8988T (cell line): ENCODE results near the gene PLA2G4A.
"Not testable (repeated sequence)": the region's sequence is repeated elsewhere in the genome, so short reads cannot be mapped to it uniquely, and the experiment has no call there.

Source experiments
- DNase-seq: peaks from one replicate; pipeline ENCODE4 v3.0.0; 2011

PLA2G4A gene

DNA sequence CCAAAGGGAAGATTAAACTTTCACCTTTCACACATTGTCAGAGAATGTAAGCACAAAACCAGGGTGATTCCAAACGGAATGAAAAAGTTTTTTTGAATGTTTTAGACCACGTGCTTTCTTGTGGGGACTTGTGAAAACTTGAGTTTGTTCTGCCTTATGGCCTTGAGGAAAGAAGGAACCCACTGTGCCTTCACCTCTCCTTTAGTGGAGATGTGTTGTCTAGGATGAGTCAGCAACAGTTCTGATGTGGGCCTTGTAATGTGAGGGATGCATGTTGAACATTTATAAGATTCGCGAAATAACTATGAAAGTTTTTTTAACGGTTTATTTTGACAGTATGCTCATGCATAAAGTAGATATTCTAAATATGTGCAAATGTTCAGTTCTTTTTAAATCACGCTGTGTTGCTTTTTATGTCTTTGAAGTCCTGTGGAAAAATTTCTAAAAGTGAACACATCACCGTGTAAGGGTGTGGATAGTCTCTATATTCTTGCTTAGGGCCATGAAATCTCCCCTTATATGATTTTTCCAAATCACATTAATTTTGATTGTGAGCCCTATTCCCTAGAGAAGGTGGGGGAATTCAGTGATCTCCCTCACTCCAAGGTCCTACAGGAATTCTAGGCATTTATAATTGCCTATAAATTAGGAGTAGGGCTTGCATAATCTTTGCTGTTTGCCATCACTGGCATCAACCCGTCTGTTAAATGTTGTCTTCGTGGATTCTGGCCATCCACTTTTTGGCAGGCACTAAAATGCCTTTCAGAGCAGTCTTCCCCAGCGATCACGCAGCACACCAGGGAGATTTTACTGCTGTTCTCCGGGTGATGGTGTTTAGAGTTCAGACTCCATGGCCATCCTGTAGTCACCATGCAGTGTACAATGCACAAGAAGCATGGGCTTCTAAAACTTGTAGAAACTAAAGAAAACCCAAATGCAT, 47.4 kb downstream of the PLA2G4A start:
- DNase-seq: no peak

DNA sequence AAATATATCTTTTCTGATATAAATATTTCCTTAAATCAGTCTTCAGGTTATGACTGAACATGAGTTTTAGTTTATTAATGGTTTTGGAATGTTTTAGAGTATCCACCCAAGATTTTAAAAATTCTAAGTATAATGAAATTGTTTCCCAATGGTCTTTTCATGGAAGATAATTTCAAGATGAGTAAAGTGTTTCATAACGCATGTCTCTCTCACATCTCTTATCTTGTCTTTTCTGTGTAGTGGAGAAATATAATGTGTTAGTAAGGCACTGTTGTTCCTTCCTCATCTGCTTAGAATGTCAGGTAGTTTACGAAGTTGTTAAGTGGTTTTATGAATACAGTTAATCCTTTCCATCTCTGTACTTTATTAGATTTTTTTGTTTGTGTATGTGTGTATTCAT, 49.6 kb downstream of the PLA2G4A start:
- DNase-seq: no peak

DNA sequence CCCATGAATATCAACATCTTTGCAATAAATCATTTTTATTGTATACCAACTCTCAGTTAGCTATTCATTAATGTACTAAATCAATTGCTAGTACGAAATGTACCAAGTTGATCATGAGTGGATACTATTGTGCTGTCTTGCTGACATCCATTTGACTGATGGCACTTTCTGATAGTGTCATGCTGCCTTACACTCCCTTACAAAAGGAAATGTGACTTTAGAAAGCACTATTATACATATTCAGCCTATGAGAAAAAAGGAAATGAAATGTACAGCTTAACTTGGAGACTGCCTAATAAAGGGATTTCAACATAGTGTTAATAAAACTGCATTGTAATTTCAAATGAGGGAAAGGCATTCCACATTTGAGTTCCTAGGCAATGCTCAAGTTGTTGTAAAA, 52.2 kb downstream of the PLA2G4A start:
- no peak for DNase-seq

DNA sequence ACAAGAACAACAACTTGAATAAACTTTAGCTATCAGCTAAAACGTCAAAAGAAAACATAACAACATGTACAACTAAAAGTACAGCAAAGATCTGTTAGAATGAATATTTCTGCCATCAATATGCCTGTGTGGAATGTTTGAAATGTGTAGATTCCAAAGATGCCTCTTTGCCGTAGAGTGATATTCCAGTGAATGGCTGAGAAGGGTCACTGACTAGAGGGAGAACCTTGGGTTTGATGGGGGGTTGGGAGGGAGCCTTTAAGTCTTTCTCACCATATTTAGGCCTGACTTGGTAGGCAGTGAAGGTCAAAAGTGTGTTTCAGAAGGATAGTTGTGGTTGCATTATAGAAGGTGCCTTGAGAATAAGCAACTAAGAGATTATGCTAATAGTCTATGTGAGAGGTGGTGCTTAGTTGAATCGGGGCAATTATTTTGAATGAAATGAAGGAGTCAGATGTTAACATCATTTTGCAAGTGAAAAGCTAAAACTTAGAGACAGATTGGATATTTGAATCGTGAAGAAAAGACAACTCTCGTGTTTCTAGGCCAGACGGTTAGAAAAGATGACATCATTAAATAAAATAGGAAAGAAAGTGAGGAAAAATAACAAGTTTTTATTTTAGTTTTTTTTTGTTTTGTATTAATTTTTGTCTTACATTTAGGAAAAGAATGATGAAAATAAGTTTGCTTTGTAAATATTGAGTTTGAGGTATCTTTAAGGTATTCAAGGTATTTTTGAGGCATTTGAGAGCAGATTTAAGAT, 53.8 kb downstream of the PLA2G4A start:
- no peak for DNase-seq

DNA sequence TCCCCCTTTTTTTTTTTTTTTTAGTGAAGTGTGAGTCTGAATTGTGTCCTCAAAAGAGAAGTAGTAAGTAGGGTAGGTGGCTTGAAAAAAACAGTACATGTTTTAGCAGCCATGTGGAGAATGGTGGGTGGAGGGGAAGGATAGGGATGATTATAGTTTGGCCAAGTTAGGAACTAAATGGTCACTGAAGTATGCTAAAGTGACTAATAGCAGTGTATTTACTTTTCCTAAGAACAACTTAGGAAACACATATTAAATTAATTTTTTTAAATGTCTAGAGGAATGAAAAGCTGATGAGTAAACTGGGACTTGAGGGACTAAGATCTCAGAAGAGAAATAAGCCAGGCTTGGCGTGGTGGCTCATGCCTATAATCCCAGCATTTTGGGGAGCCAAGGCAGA, 55.5 kb downstream of the PLA2G4A start:
- DNase-seq: no peak

DNA sequence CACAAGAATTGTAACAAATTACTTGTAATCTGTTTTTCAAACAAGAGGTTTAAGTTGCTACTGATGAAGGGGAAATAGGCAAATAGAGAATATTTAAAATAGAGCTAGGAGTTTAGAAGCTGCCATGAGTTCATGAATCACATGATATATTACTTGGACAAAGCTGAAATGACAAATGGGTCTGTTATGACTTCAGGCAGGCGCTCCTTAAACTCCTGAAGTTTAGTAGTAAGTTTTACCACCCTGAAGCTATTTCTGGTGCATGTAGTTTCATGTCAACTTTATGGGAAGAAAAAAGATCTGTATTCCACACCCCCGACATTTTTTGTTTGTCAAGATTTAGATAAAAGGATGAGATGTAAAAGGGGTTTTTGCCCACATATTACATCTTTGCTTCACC, 58.5 kb downstream of the PLA2G4A start:
- no peak for DNase-seq

DNA sequence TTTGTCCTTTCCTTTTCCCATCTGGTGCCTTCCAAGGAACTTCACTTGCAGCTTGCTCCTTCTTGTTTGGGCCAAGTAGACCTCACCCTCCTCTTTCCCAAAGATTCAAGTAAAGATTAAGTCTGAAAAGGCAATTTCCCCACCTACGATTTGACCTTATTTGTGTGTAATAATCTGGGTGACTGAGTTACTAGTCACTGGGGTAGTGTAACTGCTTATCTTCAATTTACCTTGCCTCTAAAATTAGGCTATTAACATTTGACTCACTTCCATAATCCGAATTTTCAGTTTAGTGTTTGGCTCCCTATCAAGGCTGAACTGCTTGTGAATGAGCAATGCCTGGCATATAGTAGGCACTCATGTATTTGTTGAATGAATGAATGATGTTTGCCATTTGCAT, 59.6 kb downstream of the PLA2G4A start:
- DNase-seq: no peak

DNA sequence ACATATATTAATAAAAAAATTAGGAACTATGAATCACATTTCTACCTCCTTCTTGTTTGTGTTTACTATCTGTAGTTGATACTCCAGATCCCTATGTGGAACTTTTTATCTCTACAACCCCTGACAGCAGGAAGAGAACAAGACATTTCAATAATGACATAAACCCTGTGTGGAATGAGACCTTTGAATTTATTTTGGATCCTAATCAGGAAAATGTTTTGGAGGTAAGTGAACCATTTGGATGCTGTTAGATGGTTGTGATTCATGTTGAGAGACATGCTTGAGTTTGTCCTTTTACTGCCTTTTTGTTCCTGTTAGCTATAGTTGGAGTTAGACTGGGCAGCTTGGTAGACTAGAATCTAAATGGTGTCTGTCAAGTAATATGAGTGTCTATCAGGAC, 64.2 kb downstream of the PLA2G4A start:
- no peak for DNase-seq

DNA sequence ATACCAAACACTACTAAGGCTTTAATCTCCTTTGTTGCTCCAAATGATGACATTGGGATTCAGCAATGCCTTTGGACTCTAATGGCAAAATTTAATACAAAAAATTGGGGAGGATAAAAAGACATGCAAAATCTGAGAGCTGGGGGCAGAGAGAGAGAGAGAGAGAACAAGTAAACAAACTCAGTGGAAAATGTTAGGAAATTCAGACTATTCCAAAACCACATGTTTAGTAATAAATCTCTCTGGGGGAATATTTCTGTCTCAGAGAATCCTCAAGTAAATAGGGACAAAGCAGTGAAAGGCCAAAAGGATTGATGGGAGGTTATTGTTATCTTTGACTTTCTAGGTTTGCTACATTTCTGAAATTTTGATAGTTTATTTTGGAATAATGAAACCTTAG, 65.7 kb downstream of the PLA2G4A start:
- no peak for DNase-seq

DNA sequence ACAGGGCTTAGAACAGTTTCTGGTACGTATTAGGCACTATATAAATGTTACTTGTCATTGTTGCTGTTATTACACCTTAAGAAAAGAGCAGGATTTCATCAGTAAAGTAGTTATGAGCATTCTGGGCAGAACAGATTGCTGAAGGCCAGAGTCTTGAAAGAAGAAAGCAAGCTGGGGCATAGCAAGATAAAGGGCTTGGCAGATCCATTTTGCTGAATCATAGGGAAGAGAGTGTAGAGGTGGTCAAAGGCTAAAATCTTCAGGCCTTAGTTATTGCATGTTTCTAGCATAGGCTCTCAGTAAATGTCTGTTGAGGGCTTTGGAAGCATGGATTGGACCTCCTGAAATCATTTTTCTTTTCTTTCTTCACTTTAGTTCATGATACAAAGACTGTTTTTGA, 67.5 kb downstream of the PLA2G4A start:
- no peak for DNase-seq

DNA sequence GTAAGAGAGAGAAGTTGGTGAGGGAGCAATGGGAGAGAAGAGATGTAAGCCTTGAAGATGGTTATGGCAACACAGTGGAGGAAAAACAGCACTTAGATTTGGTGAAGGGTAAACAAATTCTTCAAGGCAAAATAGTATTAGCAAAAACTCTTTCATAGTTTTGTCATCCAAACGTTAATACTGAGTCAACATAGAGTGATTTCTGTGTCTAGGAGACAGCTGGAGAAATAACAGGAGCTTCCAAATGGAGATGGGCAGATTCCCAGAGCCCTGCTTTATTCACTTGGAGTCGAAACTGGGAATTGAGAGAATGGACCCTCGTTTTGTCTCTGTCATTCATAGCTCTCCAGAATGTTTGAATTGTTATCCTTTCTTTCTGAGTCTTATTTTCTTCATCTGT, 68.3 kb downstream of the PLA2G4A start:
- DNase-seq: no peak

DNA sequence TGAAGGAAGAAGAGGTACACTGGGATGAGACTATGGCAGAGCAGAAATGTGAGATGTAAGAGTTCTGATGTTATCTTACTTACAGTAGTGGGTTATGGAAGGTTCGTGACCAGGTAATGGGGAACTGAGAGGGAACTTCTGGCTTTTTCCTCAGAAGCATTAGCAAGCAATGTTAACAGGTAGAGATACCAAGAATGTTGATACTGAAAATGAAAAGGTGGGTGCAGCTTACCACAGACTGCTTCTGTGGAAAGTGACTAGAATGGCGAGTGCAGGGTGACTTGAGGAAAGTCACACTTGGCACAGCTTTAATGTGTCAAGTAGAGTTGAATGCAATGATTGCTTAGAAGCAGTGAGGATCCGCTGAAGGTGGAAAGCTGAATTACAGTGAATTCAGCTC, 70.8 kb downstream of the PLA2G4A start:
- no peak for DNase-seq

DNA sequence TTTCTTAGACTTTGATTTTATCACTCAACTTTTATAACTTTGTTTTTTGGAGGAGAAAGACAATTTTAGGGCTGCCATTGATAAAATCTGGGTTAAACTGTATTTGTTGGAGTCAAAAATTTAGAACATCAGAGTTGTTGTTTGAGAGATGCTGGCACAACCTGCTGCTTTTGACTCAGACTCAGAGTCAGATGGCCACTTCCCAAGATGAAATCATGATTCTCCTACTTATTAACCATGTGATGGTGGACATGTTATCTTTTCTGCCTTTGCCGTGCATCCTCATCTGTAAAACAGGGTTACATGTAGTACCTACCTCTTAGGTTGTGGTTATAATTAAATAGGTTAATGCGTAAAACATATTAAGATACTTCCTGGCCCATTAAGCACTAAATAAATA, 71.2 kb downstream of the PLA2G4A start:
- no peak for DNase-seq

DNA sequence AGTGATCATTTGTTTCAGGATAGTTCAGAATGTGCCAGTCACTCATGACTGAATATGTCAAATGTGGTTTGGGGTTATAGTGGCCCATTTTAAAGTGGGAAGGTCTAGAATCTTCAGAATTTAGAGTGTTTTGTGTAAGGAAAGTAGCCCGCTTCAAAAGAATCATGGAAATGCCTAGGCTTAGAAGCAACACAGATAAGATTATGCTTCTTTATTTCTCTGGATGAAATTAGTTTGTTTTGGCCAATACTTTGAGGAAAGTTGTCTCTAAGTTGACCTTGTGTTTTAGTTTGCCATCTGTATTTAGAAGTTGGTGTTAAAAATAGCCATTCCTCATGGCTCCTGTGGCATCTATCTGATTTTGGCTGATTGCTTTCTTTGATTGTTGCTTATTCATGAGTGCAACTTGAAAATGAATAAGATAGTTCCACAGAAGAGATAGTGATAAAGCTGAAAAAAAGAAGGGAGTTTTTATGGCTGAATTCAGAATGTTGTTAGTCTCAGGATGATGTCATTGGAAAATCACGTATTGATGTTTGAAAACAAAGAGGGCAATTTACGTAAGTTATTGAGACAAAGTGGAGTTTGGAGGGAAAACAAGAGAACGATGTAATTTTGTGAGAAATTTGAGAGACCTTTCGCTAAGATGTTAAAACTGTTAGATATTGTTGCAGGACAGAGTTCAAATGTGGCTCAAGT, 71.9 kb downstream of the PLA2G4A start:
- DNase-seq: no peak

DNA sequence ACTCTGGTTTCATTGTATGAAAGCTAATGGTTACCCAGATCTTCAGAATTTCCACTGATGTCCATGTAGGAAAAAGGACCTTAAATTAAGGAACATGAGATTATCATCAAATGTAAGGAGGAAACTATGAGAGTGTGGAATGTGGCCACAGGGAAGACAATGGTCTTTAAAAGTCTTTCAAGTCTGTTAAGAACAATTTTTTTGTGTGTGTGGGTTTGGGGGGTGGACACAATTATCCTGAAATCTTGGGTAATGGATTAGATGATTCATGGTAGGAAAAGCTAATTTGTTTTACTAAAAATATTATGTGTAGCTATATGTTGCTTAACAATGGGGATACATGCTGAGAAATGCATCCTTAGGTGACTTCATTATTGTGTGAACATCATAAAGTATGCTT, 72.9 kb downstream of the PLA2G4A start:
- no peak for DNase-seq

DNA sequence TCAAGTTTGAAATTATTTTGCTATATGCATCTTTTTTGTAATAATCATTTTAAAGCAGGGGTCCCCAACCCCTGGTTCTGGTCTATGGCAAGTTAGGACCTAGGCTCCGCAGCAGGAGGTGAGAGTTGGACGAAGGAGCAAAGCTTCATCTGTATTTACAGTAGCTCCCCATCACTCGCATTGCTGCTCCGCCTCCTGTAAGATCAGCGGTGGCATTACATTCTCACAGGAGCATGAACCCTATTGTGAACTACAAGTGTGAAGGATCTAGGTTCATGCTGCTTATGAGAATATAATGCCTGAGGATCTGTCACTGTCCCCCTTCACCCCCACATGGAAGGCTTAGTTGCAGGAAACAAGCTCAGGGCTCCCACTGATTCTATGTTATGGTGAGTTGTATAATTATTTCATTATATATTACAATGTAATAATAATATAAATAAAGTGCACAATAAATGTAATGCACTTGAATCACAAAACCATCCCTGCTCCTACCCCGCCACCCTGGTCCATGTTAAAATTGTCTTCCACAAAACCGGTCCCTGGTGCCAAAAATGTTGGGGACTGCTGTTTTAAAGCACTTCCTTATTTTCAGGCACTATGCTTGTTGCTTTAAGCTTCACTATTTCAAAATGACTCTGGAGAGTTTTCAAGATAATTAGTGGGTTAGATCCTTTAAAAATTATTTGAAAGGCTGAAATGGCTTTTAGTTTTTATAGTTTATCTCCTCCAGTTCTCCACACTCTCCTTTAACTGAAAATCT, 74.8 kb downstream of the PLA2G4A start:
- DNase-seq: no peak

DNA sequence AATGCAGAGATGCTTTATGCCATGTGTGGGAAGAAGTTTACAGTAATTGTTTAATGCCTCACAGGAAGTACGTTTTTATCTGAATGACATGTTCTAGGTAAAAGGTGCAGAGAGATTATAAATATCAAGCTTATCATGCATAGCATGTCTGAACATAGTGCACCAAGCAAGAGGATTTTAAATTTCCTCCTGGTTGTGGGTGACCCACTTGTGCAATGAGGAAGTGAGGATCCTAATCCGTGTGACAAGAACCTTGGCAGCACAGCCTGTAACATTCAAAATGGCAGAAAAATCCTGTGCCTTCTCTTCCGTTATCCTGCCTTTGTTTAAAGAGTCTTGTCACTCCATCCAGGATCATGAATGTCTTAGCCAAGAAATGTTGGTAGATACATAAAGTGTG, 75.6 kb downstream of the PLA2G4A start:
- DNase-seq: no peak

DNA sequence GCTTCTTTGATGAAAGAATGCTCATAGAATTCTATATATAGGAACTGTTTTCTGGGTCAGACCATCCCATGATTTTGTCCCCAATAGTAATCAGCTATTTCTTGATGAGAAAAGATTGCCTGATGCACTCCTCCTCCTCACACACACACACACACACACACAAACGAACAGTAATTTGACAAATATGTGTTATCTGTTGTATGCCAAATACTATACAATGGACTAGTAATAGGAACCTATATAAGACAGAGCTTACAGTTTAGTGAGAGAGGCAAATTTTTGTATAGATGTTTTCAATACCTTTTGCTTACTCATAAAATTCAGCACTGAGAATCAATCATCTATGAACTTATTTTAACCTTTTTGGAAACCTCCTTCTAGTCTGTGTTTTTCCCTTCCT, 76.8 kb downstream of the PLA2G4A start:
- no peak for DNase-seq

DNA sequence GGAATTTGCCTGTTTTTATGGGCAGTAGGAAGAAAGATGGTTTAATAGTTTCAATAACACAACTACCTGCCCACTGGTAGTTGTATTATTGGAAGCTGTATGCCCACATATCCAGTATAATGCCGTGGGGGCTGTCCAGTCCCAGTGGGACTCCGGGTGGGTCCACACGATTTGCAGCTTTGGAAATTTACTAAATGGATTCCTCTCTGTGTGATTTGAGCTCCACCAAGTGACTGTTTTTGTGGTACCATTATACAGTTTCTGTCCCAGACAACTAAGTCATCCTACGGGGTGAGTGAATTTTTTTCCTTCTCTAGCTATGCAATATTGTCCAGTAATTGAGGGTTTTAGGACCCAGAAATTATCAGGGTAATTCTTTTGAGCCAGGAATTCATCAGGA, 86.8 kb downstream of the PLA2G4A start:
- no peak for DNase-seq

DNA sequence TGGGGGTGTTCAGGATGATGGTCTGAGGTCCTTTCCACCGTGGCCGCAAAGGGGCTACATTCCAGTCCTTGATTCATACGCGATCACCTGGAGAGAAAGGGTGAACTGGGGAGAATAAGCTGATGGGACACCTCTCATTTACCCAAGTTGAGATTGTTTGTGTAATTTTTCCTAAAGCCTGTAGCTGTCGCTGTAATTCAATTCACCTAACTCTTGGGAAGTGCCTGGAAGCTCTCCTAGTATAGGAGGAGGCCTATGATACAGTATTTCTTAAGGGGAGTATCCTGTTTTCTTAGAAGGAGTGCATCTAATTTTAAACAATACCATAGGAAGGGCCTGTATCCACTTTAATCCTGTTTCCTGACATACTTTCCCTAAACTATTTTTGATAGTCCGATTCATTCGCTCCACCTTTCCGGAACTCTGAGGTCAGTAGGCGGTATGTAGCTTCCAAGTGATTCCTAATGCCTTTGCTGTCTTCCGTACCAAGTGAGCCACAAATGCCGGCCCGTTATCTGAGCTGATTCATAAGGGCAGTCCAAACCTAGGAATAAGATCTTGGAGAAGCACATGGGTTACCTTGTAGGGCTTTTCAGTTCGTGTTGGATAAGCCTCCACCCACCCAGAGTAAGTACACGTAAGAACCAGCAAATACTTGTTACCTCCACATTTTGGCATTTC, 88.5 kb downstream of the PLA2G4A start:
- not testable (repeated sequence) for DNase-seq

DNA sequence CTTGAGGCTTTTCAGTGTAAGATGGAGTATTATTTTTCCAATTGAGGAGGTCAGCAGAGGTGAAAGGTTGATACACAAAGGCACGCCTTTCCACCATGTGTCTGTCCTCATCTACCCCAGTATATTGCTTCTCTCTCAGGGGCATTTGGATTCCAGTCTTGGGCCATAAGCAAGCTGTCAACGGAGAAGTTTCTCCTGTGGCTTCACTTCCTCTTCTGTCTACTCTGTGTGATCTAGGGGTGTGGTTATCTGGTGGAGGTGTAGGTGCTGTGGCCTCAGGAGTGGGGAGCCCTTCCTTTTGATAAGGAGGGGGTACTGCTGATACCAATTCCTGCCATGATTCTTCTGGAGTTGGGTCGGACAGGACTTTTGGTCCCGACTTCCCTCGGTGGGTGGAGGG, 92.6 kb downstream of the PLA2G4A start:
- not testable (repeated sequence) for DNase-seq

DNA sequence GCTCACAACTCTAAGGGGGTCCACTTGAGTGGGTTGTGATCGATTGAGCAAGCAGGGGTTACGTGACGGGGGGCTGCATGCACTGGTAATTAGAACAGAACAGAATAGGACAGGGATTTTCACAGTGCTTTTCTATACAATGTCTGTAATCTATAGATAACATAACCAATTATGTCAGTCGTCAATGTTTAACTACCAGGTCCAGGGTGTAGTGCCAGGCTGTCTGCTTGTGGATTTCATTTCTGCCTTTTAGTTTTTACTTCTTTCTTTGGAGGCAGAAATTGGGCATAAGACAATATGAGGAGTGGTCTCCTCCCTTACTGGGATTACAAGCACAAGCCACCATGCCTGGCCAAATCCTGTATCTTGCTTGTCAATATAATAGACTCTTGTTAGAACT, 94.1 kb downstream of the PLA2G4A start:
- DNase-seq: not testable (repeated sequence)
